CD4-positive, alpha-beta T cell (primary cell): Measurements from ENCODE around the gene ARSI. TPM values are rescaled to one million over a fixed set of nuclear protein-coding genes. Genes with fewer than 3 reads are reported as not detected.

Experiments
- ATAC-seq: fragments of 200-7000 bp; cut with Tn5 transposase; one replicate; pipeline ENCODE4 v1.10.0; 2022; ENCODE audit warnings: mild to moderate bottlenecking; ENCODE audit not compliant: poor library complexity
- CTCF ChIA-PET: fragments of 350-600 bp; sonication (Branson Sonifier 250); formaldehyde crosslinking; loops from one replicate; lab custom pipeline; 2021; ENCODE audit warnings: antibody characterized with exemption, inconsistent platforms; lab: Charles Lee
- POLR2A ChIA-PET: fragments of 350-600 bp; sonication (Branson Sonifier 250); formaldehyde crosslinking; loops from one replicate; lab custom pipeline; 2021; ENCODE audit warnings: antibody characterized with exemption, inconsistent platforms; lab: Charles Lee
- DNase-seq, 14 experiments: peaks; one replicate each; pipeline ENCODE4 v3.0.0-alpha.2; 2013 to 2020; ENCODE audit warnings: mixed read lengths in 2 of 14
- H3K27ac ChIP-seq, 2 donors: one replicate each; pipeline versions ENCODE4 v1.5.1 to v1.7.0; 2013; ENCODE audit warnings: low read length in 2 of 2, low read depth in 1 of 2, mild to moderate bottlenecking in 1 of 2
- H3K27me3 ChIP-seq, 2 experiments: 1 replicate in 1 of 2; 2 replicates in 1 of 2; pipeline versions ENCODE4 v1.6.1 to v1.7.0; 2013; ENCODE audit warnings: low read length in 2 of 2, control low read depth in 1 of 2, mild to moderate bottlenecking in 1 of 2, moderate library complexity in 1 of 2; ENCODE audit not compliant: insufficient read depth in 2 of 2, control insufficient read depth in 1 of 2
- H3K36me3 ChIP-seq: one replicate; pipeline ENCODE4 v1.6.1; 2013; ENCODE audit warnings: low read length, control low read depth; ENCODE audit not compliant: insufficient read depth
- H3K4me1 ChIP-seq: one replicate; pipeline ENCODE4 v1.6.1; 2013; ENCODE audit warnings: low read length, control low read depth; ENCODE audit not compliant: insufficient read depth
- H3K4me3 ChIP-seq: one replicate; pipeline ENCODE4 v1.5.1; 2013; ENCODE audit warnings: mild to moderate bottlenecking, low read length, moderate library complexity
- H3K9me3 ChIP-seq, 2 experiments: 1 replicate in 1 of 2; 2 replicates in 1 of 2; pipeline versions ENCODE4 v1.6.1 to v1.7.0; 2013; ENCODE audit warnings: low read length in 2 of 2, mild to moderate bottlenecking in 2 of 2, control low read depth in 1 of 2, moderate library complexity in 1 of 2; ENCODE audit not compliant: control insufficient read depth in 1 of 2, insufficient read depth in 1 of 2
- H3K27ac Mint-ChIP-seq: one replicate; pipeline ENCODE4 v1.8.0; 2020; ENCODE audit warnings: mixed read lengths
- H3K27me3 Mint-ChIP-seq: one replicate; pipeline ENCODE4 v1.8.0; 2021; ENCODE audit warnings: mixed read lengths
- H3K36me3 Mint-ChIP-seq: one replicate; pipeline ENCODE4 v1.8.0; 2021; ENCODE audit warnings: low read depth, mixed read lengths
- H3K4me1 Mint-ChIP-seq: one replicate; pipeline ENCODE4 v1.8.0; 2021; ENCODE audit warnings: low read depth, mixed read lengths
- H3K4me3 Mint-ChIP-seq: one replicate; pipeline ENCODE4 v1.8.0; 2020; ENCODE audit warnings: mild to moderate bottlenecking, mixed read lengths
- H3K9me3 Mint-ChIP-seq: one replicate; pipeline ENCODE4 v1.8.0; 2020; ENCODE audit warnings: mixed read lengths
- intact Hi-C, 2 experiments: fragments of 100-400 bp; cut with DNase I in 1 of 2; cut with micrococcal nuclease in 1 of 2; formaldehyde crosslinking; loops; one replicate each; pipeline versions ENCODE4 v1.15.1 to v1.9.0; 2023 to 2025; cut with DNase I, micrococcal nuclease
- total RNA-seq, 174 experiments: library from RNA in 2 of 174; stranded (reverse) in 2 of 174; gene quantifications; one replicate each; pipeline ENCODE4 v1.2.3 and lab custom pipeline; 2021 to 2026
- TF ChIP-seq, protein P1 (sequence below): fragments of 200-600 bp; IDR thresholded peaks from one replicate; pipeline ENCODE4 v1.8.0; 2022; ENCODE audit warnings: antibody characterized with exemption, mild to moderate bottlenecking

Gene ARSI
- total RNA-seq, 2 experiments from 2014 or later: 0.22 to 0.56 TPM

GRCh38 chr5:150335778-150336177 is 33.1 kb upstream of the ARSI start:
- H3K4me1 ChIP-seq: no peaks in the 10 kb centered on the region

DNA sequence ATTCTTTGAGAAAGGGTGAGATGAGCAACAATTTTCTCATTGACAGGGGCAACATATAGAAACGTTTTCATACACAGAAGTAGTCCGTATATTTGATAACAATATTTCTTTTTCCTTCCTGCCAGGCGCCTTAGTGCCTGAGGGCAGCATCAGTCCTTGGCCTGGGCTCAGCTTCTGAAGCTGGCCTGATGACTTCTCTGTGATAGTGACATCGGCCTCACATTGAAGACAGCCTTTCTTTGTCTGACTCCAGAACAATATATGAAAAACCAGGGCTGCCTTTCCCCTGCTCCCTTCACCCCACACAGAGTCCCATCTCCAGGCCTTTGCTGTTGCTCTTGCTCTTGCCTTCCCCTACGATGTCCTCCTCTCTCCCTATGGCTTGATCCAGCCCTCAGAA is 30.7 kb upstream of the ARSI start:
- DNase-seq (no peak), ATAC-seq (no peak)
- Histone ChIP-seq H3K36me3 (no peaks in the 10 kb centered on the region), H3K27ac (no peak overlapping the region), H3K27me3 (no peaks in the 10 kb centered on the region), H3K4me1 (no peaks in the 10 kb centered on the region), H3K4me3 (no peak overlapping the region), H3K9me3 (peaks cover 0 to under 1% of the 10 kb centered on the region in 2 experiments)
- Mint-ChIP-seq H3K9me3 (no peaks in the 10 kb centered on the region), H3K4me1 (no peaks in the 10 kb centered on the region), H3K27me3 (no peaks in the 10 kb centered on the region), H3K27ac (no peak overlapping the region), H3K36me3 (no peaks in the 10 kb centered on the region), H3K4me3 (no peak overlapping the region)
- intact Hi-C loops: no loop called here
- ChIA-PET CTCF (interaction anchor here (0.5 kb wide), 1 partner anchor 1485 kb away, joined by 3 read pairs; no protein-coding TSS in a partner anchor), POLR2A (no interaction called here)
- TF ChIP-seq, protein P1, sequence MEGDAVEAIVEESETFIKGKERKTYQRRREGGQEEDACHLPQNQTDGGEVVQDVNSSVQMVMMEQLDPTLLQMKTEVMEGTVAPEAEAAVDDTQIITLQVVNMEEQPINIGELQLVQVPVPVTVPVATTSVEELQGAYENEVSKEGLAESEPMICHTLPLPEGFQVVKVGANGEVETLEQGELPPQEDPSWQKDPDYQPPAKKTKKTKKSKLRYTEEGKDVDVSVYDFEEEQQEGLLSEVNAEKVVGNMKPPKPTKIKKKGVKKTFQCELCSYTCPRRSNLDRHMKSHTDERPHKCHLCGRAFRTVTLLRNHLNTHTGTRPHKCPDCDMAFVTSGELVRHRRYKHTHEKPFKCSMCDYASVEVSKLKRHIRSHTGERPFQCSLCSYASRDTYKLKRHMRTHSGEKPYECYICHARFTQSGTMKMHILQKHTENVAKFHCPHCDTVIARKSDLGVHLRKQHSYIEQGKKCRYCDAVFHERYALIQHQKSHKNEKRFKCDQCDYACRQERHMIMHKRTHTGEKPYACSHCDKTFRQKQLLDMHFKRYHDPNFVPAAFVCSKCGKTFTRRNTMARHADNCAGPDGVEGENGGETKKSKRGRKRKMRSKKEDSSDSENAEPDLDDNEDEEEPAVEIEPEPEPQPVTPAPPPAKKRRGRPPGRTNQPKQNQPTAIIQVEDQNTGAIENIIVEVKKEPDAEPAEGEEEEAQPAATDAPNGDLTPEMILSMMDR: no peak

More at GRCh38 chr5:150335778-150336177, 33.1 kb upstream of the ARSI start:
- no peaks in the 10 kb centered on the region for H3K27me3 ChIP-seq
- CTCF ChIA-PET: no interaction called here
- Mint-ChIP-seq H3K4me1 (no peaks in the 10 kb centered on the region), H3K27me3 (no peaks in the 10 kb centered on the region), H3K36me3 (no peaks in the 10 kb centered on the region), H3K27ac (no peak overlapping the region), H3K4me3 (no peak overlapping the region), H3K9me3 (no peaks in the 10 kb centered on the region)
- H3K4me3 ChIP-seq: no peak overlapping the region
- POLR2A ChIA-PET: no interaction called here
- TF ChIP-seq, protein P1: no peak
- peaks cover 0 to 3% of the 10 kb centered on the region in 2 experiments for H3K9me3 ChIP-seq
- intact Hi-C loops: no loop called here
- ATAC-seq (no peak), DNase-seq (no peak)
- no peaks in the 10 kb centered on the region for H3K36me3 ChIP-seq
- no peak overlapping the region for H3K27ac ChIP-seq

- Histone ChIP-seq H3K27ac (no peak overlapping the region), H3K27me3 (no peaks in the 10 kb centered on the region), H3K9me3 (no peaks in the 10 kb centered on the region), H3K4me1 (no peaks in the 10 kb centered on the region), H3K4me3 (no peak overlapping the region), H3K36me3 (no peaks in the 10 kb centered on the region)
- ChIA-PET CTCF (no interaction called here), POLR2A (no interaction called here)
- intact Hi-C loops: no loop called here
- TF ChIP-seq, protein P1: no peak
- no peak overlapping the region for H3K27ac Mint-ChIP-seq
- H3K9me3 Mint-ChIP-seq: no peaks in the 10 kb centered on the region
- no peaks in the 10 kb centered on the region for H3K36me3 Mint-ChIP-seq
- H3K4me1 Mint-ChIP-seq: no peaks in the 10 kb centered on the region
- no peak for ATAC-seq
- no peak for DNase-seq
- no peaks in the 10 kb centered on the region for H3K27me3 Mint-ChIP-seq
- H3K4me3 Mint-ChIP-seq: no peak overlapping the region
These were observed 27.5 kb upstream of the ARSI start for GRCh38 chr5:150329881-150330876.
